RKO (cell line): ENCODE measurements around the gene DAB2IP.

ENCODE experiments used
- DNase-seq: peaks from one replicate; pipeline ENCODE4 v3.0.0-alpha.2; 2016; ENCODE audit warnings: low spot score

Gene DAB2IP

DNA sequence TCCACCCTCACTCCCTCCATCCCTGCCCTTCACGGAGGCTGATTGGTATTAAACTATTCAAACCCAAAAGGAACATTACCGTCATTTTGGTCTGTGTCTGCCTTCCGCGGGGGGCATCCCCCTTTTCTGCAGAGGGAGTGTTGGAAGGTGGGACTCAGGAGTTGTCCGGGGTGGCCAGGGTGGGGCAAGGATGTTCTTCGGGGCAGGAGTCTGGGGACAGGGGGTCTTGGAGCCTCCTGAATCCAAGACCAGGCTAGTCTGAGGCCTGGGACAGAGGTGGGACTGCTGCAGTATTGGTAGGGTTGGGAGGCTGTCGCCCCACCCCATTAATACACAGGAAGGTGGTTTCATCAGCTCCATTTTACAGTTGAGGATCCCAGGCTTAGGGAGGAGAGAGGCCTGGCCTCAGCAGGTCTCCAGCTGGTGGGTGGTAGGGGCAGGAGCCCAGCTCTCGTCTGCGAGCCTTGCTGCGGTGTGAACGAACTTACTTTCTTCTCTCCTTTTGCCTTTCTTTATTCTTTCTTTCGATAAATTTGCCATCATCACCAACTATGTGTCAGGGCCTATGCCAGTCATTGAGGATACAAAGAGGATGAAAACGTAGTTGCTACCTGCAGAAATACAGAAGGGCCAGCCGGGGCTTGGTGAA lies 33.8 kb downstream of the DAB2IP start:
- DNase-seq = no peak

DNA sequence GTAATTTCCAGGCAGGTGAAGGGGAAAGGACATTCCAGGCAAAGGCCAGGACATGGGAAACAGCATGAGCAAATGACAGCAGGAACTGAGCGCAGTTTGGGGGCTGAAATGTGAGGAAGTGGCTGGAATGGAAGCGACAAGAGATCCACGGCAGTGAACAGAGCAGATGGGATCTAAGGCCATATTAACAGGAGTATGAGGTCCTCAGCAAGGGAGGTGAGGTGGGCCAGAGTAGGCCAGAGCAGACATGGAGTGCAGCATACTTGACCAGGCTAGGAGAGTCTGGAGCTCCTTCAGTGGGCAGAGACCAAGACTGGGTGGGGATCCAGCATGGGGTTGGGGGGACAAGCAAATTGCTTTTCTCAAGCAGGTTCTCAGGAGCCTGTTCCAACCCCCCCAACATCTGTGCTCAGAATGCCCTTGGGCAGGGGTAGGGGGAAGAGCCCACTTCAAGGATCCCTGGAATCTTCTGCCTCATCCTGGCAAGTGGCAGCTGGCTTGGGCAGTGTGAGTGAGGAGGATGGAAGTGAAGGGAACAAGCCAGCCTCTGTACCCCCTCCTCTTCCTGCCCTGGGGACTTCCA lies 34.5 kb downstream of the DAB2IP start:
- no peak for DNase-seq

DNA sequence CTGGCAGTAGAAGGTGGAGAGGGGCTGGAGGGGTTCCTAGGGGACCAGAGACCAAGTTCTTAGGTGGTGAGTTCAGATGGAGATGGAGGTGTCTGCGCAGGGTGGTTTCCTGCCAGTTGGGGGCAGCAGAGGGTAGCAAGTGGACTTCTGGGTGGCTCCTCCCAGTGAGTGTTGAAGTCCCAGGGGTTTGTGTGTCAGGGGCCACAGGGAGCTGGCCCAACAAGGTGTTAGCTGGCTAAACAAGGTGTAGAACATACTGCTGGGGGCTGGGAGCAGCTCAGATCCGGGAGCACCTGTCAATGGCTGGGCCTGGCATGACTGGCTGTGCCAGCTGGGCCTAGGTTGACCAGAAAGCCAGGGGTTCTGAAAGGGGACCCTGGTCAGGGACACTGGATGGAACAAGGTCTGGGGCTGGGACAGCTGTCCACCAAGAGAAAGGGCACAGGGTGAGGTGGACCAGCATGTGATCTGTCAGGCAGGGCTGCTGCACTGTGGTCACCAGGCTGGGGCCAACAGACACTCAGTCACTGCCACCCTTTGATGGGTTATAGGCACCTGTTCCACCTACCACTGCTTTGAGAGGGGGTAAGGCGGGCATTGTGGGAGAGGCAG lies 35.6 kb downstream of the DAB2IP start:
- DNase-seq = peak; percentile 70

DNA sequence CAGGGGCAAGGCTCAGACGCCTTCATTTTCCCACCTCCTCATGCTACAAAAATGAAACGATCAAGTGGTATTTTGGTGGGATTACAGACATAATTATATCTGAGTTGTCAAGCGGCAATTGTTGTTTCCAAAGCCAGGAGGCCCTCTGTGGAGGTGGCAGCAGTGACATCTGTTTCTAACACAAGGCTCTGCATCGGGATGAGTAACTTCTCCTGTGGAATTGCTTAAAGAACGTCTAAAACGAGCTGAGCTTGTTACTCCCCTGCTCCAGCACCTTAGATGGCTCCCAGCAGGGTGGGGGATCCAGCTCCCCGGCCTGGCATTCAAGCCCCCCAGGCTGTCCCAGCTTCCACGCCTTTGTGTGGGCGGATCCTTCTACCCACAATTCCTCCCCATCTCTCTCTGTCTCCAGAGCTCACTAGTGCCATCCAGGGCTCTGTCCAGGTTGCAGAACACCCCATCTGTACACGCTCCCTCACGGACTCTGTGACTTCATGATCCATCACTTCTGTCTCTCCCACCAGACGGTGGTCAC lies 36.8 kb downstream of the DAB2IP start:
- no peak for DNase-seq

DNA sequence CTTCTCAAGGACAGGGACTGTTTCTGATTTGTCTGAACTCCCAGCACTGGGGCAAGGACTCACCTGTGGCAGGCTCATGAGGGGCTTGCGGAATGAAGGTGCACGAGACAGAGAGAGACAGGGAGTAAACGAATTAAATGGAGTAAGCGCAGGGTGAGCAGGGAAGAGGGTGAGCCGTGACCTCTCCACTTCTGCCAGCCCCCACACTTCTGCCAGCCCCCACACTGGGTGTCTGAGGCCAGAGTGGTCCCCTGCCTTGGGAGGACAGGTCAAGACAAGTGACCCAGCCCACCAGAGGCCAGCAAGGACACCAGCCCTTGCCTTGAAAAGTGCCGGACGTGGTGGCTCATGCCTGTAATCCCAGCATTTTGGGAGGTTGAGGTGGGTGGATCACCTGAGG lies 37.2 kb downstream of the DAB2IP start:
- DNase-seq = no peak

DNA sequence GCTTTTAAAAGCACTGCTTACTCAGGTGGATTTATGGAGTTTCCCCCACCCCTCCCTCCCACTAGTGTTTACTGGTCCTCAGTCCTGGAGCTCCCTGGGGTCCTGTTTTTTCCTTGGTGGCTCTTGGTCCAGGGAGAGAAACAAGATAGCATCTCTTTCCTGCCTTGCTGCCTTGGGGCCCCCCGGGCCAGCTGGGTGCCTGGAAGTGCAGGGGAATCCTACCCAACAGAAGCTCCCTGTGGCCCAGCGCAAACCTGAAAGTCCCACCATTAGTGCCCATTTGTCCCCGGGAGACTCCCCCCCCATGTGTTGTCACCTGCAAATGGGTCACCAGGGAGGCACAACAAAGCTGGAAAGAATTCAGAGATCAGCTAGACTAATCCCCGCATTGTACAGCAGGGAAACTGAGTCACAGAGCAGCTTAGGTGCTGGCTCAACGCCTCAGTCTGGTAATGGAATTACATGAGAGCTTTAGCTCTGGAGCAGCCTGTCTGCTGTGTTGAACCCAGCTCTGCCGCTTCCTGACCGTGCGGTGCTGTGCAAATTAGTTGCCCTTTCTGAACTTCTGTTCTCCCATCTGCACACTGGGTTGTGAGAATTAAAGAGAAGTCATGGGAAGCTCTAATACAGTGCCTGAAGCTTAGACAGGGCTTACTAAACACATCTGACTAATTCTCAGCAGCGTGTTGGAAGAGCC lies 38.2 kb downstream of the DAB2IP start:
- DNase-seq = no peak

DNA sequence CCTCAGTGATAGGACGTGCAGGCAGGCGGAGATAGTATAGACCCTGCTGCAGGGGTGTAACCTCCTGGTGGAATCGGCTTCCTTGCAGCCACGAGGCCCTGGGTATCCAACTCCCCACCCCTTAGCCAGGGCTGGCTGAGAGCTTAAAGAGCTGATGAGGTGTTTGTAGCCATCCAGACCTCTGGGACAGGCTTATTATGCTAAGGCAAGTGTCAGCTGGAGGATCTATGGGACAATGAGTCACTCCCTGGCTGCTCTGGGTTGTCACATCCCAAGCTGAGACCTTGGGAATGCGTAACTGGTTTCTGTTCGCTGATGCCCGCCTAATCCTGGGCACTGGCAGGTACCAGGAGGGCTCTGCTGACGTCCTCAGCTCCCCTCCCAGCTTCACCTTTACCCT lies 38.9 kb downstream of the DAB2IP start:
- no peak for DNase-seq

DNA sequence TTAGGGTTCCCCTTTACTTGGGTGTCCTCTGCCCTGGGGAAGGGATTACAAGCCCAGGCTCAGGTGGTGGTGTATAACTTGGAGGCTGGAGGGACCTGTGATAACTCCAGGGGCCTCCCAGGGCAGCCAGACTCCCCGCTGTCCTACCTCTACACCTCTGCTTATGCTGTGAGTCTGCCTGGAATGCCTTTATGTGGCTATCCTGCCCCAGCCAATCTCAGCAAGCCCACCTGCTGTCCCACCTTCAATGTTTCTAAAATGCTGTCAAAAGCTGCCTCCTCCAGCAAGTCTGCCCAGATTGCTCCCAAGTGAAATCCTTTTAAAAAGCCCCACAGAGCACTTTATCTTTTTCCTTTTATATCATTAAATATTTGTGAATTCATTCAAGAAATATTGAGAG lies 39.3 kb downstream of the DAB2IP start:
- no peak for DNase-seq

DNA sequence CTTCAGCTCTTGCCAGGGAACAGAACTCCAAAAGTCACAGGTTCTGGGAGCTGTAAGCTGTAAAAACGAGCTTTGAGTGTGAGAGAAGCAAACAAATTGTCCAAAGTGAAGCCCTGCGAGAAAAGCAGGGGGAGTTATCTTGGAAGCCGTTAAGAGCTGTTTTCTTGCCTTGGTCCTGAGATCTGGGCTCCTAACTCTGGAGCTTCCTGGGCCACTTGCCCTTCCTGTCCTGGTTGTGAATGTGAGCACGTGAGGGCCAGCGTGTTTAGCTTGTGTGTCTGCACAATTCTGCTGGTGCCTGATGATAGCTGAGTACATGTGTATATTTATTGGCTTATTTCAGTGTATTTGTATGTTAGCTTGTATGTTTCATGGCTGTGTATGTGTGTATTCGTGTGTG lies 40.5 kb downstream of the DAB2IP start:
- no peak for DNase-seq

DNA sequence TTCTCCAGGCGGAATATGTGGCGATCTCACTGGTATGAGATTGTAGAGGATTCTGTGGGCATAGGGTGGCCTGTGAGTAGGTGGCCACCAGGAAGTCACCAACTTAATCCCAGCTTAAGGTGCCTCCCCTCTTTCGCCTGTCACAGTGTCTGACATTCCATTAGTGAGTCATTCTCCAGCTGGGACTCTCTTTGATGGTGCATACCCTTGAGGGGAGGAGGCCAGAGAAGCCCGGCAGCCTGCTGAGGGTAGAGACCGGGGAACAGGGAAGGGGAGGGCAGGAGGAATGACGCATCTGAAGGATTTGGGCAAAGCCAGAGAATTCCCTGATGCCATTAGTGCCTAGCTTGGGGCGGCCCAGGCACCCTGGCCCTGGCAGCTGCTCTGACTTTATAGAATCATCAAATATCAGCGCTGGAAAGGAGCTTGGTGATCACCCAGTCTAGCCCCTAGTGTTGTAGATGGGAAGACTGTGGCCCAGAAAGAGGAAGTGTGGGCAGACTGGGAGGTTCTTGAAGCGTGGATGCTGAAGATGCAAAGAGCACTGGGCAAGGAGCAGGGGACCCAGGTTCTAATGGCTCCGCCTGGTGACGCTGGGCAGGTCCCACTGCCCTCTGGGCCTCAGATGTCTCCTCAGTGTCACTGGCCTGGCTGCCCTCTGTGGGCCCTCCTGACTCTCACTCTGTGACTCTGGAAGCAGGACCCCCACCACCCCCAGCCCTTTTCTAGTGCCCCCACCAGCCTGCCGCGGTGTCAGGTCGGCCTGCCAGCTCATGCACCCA lies 41.4 kb downstream of the DAB2IP start:
- peak; percentile 39 for DNase-seq

DNA sequence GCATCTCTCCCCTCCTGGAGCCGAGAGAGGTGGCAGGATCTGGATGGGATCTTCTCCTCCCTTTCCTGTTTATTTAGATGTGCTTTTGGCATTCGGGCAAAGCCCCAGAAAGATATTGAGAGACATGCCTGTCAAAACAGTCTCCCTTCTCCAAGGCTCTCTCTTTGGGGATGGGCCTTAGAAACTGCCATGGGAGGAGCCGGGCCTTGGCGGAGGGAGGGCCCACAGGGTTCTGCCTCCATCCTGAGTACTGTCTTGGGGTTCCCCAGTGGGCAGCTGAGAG lies 41.9 kb downstream of the DAB2IP start:
- DNase-seq = no peak

DNA sequence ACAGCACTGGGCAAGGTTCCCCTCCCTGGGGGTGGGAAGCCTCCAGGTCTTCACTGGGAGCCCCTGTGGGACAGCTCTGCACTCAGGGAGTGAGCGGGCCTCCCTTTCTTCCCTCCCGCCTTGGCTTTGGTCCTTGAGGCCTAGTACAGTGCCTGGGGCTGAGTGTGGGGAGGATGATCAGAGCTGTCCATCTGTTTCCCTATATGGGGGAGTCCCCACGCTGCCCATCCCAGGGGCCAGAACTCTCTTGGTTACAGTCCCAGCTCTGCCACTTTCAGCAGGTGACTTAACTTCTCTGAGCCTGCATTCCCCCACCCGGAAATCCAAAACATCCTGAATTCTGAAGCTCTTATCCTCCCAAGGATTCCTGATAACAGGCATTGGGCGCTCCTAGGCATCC lies 42.6 kb downstream of the DAB2IP start:
- no peak for DNase-seq

DNA sequence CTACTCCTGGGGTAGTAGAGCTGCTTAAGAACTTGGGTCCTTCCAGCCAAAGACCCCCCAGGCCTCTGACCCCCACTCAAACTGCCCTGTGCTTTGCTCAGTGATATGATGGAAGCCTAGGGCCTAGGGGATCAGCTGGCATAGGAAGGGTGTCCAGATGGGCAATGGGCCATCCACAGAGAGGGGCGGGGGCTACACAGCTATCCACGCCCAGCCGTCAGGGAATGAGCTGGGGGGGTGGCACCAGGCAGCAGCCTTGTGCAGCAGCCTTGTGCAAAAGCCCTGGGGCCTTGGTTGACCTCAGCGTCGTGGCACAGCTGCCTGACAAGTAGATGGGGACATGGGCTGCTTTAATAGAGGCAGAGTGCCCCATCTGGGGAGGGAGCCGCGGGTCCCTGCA lies 43.2 kb downstream of the DAB2IP start:
- no peak for DNase-seq

DNA sequence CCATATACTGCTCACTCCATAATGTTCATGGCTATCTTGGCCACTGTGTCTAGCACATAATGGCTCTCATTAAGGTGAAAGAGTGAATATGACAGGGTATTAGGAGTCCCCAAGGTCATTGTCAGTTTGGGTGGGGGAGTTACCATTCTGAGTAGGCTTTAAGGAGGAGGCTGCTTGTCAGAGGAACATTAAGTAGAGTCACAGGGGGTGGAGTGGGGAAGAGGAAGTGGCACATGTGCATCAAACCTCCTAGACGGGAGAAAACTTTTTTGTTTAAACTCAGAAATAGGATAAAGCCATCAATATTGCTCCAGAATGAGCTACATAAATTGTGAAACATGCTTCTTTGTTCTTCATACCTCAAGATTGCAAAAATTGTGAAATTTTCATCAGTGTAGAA lies 45.5 kb downstream of the DAB2IP start:
- DNase-seq = no peak

DNA sequence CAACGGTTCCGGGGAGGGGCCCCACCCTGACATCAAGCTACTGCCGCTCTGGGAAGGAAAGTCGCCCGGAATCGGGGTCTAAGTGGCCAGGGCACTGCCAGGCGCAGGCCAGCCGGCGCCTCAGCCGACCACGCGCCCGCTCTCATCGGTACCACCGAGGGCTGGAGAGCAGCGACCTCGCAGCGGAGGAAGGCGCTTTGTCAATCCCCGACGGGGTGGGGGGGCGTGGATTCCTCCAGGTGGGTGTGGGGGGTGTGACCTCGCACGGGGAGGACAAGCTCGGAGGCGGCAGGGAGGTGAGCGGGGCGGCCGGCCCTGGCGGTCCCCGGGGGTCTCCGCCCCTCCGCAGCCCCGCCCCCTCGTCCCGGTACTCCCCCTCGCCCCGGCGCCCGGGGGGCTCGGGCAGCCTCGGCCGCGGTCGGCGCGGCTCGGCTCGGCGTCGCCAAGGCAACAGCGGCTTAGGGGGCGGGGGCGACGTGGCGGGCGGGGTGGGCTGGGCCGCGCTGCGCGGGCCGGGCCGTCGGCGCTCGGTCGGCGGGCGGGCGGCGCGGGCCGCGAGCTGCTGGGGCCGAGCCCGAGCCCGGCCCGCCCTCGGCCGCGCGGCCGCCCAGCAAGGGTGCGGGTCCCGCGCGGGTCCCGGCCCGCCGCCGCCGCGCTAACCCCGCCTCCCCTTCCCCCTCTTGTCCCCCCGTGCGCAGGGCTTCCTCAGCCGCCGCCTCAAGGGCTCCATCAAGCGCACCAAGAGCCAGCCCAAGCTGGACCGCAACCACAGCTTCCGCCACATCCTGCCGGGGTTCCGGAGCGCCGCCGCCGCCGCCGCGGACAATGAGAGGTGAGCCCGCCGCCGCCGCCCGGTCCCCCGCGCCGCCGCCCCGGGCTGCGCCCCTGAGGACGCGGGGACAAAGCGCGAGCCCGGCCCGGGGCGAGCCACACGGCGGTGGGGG lies 47.5 kb downstream of the DAB2IP start:
- DNase-seq = peak; percentile 38

DNA sequence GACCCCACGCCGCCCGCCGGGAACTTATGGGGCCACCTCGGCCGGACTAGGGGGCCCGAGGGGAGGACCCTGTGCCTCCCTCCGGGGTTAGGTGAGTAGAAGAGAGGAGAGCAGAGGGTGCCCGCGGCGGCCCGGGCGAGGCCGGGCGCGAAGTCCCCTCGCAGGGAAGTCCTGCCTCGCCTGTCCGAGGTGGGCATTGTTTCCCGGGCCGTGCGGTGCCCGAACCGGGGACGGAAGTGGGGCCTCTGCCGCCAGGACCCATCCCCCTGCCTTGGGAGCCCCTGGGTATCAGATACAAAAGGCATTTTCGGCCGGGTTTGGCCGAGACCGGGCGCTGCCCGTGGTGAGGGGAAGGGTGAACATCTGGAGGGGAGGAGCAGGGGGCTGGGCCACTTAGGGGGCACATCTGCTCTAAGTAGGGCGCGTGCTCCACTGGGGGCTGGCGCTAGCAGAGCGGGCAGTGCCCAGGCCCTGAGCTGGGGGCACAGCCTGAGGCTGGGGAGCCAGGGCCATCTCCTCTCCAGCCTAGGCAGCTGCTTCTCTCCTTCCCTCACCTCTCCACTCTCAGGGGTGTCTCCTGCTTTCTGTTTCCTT lies 48.2 kb downstream of the DAB2IP start:
- no peak for DNase-seq

DNA sequence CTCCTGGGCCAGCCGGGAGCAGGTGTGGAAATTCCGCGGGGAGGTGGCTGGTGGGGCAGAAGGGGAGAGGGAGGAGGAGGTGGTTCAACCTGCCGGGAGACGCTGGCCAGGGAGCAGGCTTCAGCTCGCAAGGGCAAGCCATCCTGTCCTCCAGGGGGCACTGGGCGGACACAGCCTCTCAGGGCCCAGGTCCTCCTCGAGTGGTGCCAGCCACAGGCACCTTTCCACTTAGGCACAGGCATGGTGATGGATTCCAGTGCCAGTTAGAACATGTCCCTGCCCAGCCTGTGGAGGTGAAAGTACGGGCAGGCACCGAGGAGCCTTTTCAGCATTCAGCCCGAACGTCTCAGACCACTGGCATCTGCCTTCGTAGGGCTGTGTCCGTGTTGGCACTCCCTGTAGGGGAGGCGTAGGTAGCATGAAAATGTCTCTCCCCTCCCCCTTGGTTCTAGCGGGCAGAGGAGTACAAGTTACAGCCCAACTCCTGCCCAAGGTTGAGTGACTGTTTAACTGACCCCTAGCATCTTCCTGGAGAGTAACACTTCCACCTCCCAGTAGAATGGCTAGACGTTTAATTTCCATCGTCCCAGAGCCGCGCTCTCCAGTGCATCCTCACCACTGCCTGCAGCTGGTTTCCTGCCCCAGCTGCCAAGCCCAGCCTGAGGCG lies 48.9 kb downstream of the DAB2IP start:
- DNase-seq = peak; percentile 55

DNA sequence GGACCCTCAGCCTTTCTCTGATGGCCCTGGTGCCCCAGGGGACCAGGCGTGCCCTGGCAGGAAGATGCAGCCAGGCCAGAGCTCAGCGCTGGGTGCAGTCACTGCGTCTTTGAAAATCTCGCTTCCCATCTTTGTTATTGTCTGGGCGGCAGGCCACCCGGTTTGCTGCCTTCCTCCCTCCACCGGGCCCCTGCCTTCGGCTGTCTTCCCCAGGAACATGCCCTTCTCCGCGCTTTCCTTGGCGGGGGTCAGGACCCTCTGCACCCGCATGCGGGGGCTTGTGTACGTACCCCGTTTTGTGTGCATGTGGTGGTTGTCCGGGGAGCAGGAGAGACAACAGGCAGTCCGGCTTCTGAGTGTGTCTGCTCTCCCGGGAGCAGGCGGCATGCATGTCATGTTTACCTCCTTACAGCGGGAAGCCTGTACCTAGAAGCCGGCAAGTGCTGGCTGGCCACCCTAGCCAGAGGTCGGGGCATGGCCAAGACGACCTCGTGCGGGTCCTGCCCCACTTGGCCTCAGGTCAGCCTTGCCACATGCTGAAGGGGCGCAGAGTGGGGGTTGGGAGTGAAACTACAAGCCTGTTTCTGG lies 49.5 kb downstream of the DAB2IP start:
- DNase-seq = no peak

DNA sequence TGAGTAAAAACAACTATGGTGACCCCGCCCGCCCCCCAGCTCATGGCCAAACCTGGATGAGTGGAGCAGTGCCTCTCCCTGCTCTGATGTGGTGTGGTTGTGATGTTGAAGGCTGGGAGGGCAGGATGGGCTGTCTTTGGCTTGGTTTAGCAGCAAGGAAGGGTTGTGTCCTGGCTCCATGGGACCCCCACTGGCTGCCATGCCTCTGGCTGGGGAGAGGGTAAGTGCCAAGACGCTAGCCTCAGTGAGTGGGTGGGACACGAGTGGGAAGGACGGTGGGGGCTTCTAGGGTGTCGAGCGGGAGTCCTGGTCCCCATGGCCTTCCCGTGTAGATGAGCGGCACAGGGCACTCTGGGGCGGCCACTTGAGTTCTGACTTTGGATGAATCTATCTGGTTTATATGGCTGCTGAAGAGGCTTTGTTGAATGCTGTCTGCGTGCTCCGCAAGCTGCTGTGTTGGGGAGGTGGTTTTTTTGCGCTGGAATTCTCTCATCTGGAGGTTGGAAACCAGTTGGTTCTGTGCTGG lies 50.4 kb downstream of the DAB2IP start:
- DNase-seq = no peak
